Left cardiac atrium (tissue), 2 donors: ENCODE data around the gene GOLGA3. TPM values are rescaled to one million over a fixed set of nuclear protein-coding genes. Genes with fewer than 3 reads are reported as not detected.

Experiments used
- total RNA-seq, 2 donors: library from RNA; stranded (reverse); fragmentation: NEBNext Ultra II Directional; extraction: Animal tissue kit (Norgen Biotek cat#: 25700); gene quantifications; one replicate each; pipeline ENCODE4 v1.2.1, GENCODE V29; 2021
- donor health status: DM: no; HTN: yes; CAD: no; lungs with severe emphysema.
- donor health status: DM: yes; HTN: yes; CAD: no.

Gene GOLGA3
- total RNA-seq, 2 donors from 2014 or later, result 37.9 to 50.3 TPM

Other genes with a start within 250 kb of the GOLGA3 start
- not detected for gene LRCOL1, start 218.3 kb downstream of the GOLGA3 start, total RNA-seq
- not detected for gene P2RX2, start 210.1 kb downstream of the GOLGA3 start, total RNA-seq
- 10 to 100 TPM in 1 of 2 donors, 1 to 10 TPM in 1; 9.3 to 12.1 TPM for gene POLE, start 141.5 kb downstream of the GOLGA3 start, total RNA-seq
- gene PXMP2, start 141.3 kb downstream of the GOLGA3 start, total RNA-seq, result 10 to 100 TPM; 27.2 to 32.7 TPM
- 10 to 100 TPM; 22.6 to 25.2 TPM for gene PGAM5, start 118.0 kb downstream of the GOLGA3 start, total RNA-seq
- 10 to 100 TPM; 21.1 to 34.1 TPM for gene ANKLE2, start 67.0 kb downstream of the GOLGA3 start, total RNA-seq
- gene CHFR, start 58.7 kb upstream of the GOLGA3 start, total RNA-seq, result 10 to 100 TPM; 17.1 to 21.7 TPM
- gene ZNF605, start 127.4 kb upstream of the GOLGA3 start, total RNA-seq, result 10 to 100 TPM; 12.4 to 14.0 TPM
- 1 to 10 TPM; 5.0 to 6.1 TPM for gene ZNF26, start 157.5 kb upstream of the GOLGA3 start, total RNA-seq
- gene ZNF84, start 208.6 kb upstream of the GOLGA3 start, total RNA-seq, result 10 to 100 TPM; 15.5 to 18.3 TPM